ENCODE data around the gene TRIM3.
"Not testable (repeated sequence)": the region's sequence is repeated elsewhere in the genome, so short reads cannot be mapped to it uniquely, and the experiment has no call there.

TRIM3 gene

GRCh38 chr11:6473451-6474412, at the start of gene TRIM3:
TSS of gene TRIM3 (minus strand) at chr11:6473941. CDS start at chr11:6465695, 8,246 bp downstream.
- peak; percentile 98 for DNase-seq (ENCODE audit: low spot score)

- DNase-seq (ENCODE audit: low spot score): no peak
Measured at GRCh38 chr11:6523253-6523652, 49.5 kb upstream of the TRIM3 start.

- not testable (repeated sequence) for DNase-seq (ENCODE audit: low spot score)
Measured at GRCh38 chr11:6521946-6522345, 48.2 kb upstream of the TRIM3 start.

GRCh38 chr11:6520265-6520664, 46.5 kb upstream of the TRIM3 start:
- DNase-seq (ENCODE audit: low spot score): no peak

- DNase-seq (ENCODE audit: low spot score): no peak
Measured at GRCh38 chr11:6516865-6517264, 43.1 kb upstream of the TRIM3 start.

GRCh38 chr11:6505577-6506240, 32.0 kb upstream of the TRIM3 start:
- peak; percentile 56 for DNase-seq (ENCODE audit: low spot score)

- DNase-seq (ENCODE audit: low spot score): no peak
Measured at GRCh38 chr11:6504166-6504565, 30.4 kb upstream of the TRIM3 start.

- DNase-seq (ENCODE audit: low spot score): no peak
Measured at GRCh38 chr11:6502382-6502781, 28.6 kb upstream of the TRIM3 start.

GRCh38 chr11:6498544-6498943, 24.8 kb upstream of the TRIM3 start:
- DNase-seq (ENCODE audit: low spot score): no peak

- DNase-seq (ENCODE audit: low spot score): no peak
Measured at GRCh38 chr11:6498121-6498520, 24.4 kb upstream of the TRIM3 start.

GRCh38 chr11:6497069-6497839, 23.5 kb upstream of the TRIM3 start, which contains the start of gene DNHD1:
TSS of gene DNHD1 (plus strand) at chr11:6497280. CDS start at chr11:6498216, 936 bp downstream.
- no peak for DNase-seq (ENCODE audit: low spot score)

- no peak for DNase-seq (ENCODE audit: low spot score)
Measured at GRCh38 chr11:6489306-6489705, 15.6 kb upstream of the TRIM3 start.

GRCh38 chr11:6488821-6489220, 15.1 kb upstream of the TRIM3 start:
- no peak for DNase-seq (ENCODE audit: low spot score)

- no peak for DNase-seq (ENCODE audit: low spot score)
Measured at GRCh38 chr11:6488342-6488741, 14.6 kb upstream of the TRIM3 start.

- DNase-seq (ENCODE audit: low spot score): no peak
Measured at GRCh38 chr11:6486938-6487337, 13.2 kb upstream of the TRIM3 start.

GRCh38 chr11:6486256-6486655, 12.5 kb upstream of the TRIM3 start:
- DNase-seq (ENCODE audit: low spot score): no peak

GRCh38 chr11:6485661-6486060, 11.9 kb upstream of the TRIM3 start:
- DNase-seq (ENCODE audit: low spot score): no peak

- DNase-seq (ENCODE audit: low spot score): no peak
Measured at GRCh38 chr11:6483015-6483414, 9.3 kb upstream of the TRIM3 start.

GRCh38 chr11:6482441-6482840, 8.7 kb upstream of the TRIM3 start:
- DNase-seq (ENCODE audit: low spot score): no peak

GRCh38 chr11:6481924-6482275, 8.2 kb upstream of the TRIM3 start:
- no peak for DNase-seq (ENCODE audit: low spot score)

GRCh38 chr11:6481012-6481923, 7.5 kb upstream of the TRIM3 start, which contains the start of the genes ARFIP2 and TIMM10B:
TSS of gene ARFIP2 (minus strand) at chr11:6481331. CDS start at chr11:6480421, 910 bp downstream.
TSS of gene TIMM10B (plus strand) at chr11:6481501. CDS start at chr11:6481517, 16 bp downstream.
- peak; percentile 96 for DNase-seq (ENCODE audit: low spot score)

Data from D341Med (cell line).